WTC11 (cell line): ENCODE results near the gene NELL1. TPM values are rescaled to one million over a fixed set of nuclear protein-coding genes. Genes with fewer than 3 reads are reported as not detected.

Experiments
- ATAC-seq: fragments of 200-7000 bp; cut with Tn5 transposase; 2 replicates; pipeline ENCODE4 v1.10.0; 2021; ENCODE audit warnings: mild to moderate bottlenecking, moderate library complexity
- CTCF ChIA-PET: fragments of 300-600 bp; sonication (Branson Sonifier 250); formaldehyde crosslinking; loops from one replicate; lab custom pipeline; 2021; ENCODE audit warnings: antibody characterized with exemption; lab: Charles Lee
- POLR2A ChIA-PET: fragments of 350-600 bp; sonication (Branson Sonifier 250); formaldehyde crosslinking; loops from one replicate; lab custom pipeline; 2021; ENCODE audit warnings: antibody characterized with exemption; lab: Charles Lee
- DNase-seq: peaks from one replicate; pipeline ENCODE4 v3.0.0; 2021; ENCODE audit warnings: low spot score
- H3K27ac Mint-ChIP-seq: 2 replicates; pipeline ENCODE4 v1.8.0; 2021; ENCODE audit warnings: mixed read lengths
- H3K27me3 Mint-ChIP-seq: 2 replicates; pipeline ENCODE4 v1.8.0; 2021; ENCODE audit warnings: low read depth, mild to moderate bottlenecking, moderate library complexity, mixed read lengths
- H3K36me3 Mint-ChIP-seq: 2 replicates; pipeline ENCODE4 v1.8.0; 2021; ENCODE audit warnings: mixed read lengths
- H3K4me1 Mint-ChIP-seq: 2 replicates; pipeline ENCODE4 v1.8.0; 2022; ENCODE audit warnings: mixed read lengths
- H3K4me3 Mint-ChIP-seq: 2 replicates; pipeline ENCODE4 v1.8.0; 2021; ENCODE audit warnings: mild to moderate bottlenecking, moderate library complexity, mixed read lengths
- H3K9me3 Mint-ChIP-seq: 2 replicates; pipeline ENCODE4 v1.8.0; 2021; ENCODE audit warnings: mixed read lengths
- AFF4 ChIP-seq: sonication (generic); formaldehyde crosslinking; IDR thresholded peaks from 2 replicates; pipeline ENCODE4 v1.8.1; 2023; ENCODE audit warnings: mild to moderate bottlenecking, missing genetic modification reagents, borderline replicate concordance
- CBFB ChIP-seq: sonication (generic); formaldehyde crosslinking; IDR thresholded peaks from 2 replicates; pipeline ENCODE4 v1.8.1; 2022; ENCODE audit warnings: mild to moderate bottlenecking, low read depth, missing genetic modification reagents
- CREM ChIP-seq: sonication (generic); formaldehyde crosslinking; IDR thresholded peaks from 2 replicates; pipeline ENCODE4 v1.8.1; 2022; ENCODE audit warnings: mild to moderate bottlenecking, missing genetic modification reagents, moderate library complexity
- ELF4 ChIP-seq: sonication (generic); formaldehyde crosslinking; IDR thresholded peaks from 2 replicates; pipeline ENCODE4 v1.8.1; 2022; ENCODE audit warnings: low read depth, mild to moderate bottlenecking, moderate library complexity, missing genetic modification reagents
- ERG ChIP-seq: fragments of 250-450 bp; sonication (Bioruptor Pico); IDR thresholded peaks from 2 replicates; pipeline ENCODE4 v1.8.0; 2021; ENCODE audit warnings: mild to moderate bottlenecking
- GABPB1 ChIP-seq: sonication (generic); formaldehyde crosslinking; IDR thresholded peaks from 2 replicates; pipeline ENCODE4 v1.8.1; 2023; ENCODE audit warnings: mild to moderate bottlenecking, missing genetic modification reagents
- JUN ChIP-seq: sonication (generic); formaldehyde crosslinking; IDR thresholded peaks from 2 replicates; pipeline ENCODE4 v1.8.0; 2023; ENCODE audit warnings: mild to moderate bottlenecking, missing genetic modification reagents
- KAT7 ChIP-seq: sonication (generic); formaldehyde crosslinking; IDR thresholded peaks from 2 replicates; pipeline ENCODE4 v1.8.1; 2023; ENCODE audit warnings: missing genetic modification reagents, mild to moderate bottlenecking, borderline replicate concordance
- PRDM15 ChIP-seq: sonication (generic); formaldehyde crosslinking; IDR thresholded peaks from 2 replicates; pipeline ENCODE4 v1.8.0; 2022; ENCODE audit warnings: missing genetic modification reagents
- RORB ChIP-seq: fragments of 250-450 bp; sonication (Bioruptor Pico); IDR thresholded peaks from 2 replicates; pipeline ENCODE4 v1.9.0; 2021; ENCODE audit warnings: mild to moderate bottlenecking
- SP1 ChIP-seq: sonication (generic); formaldehyde crosslinking; conservative IDR thresholded peaks from 2 replicates; pipeline ENCODE4 v1.8.1; 2022; ENCODE audit warnings: missing genetic modification reagents
- TP53 ChIP-seq: sonication (generic); formaldehyde crosslinking; IDR thresholded peaks from 2 replicates; pipeline ENCODE4 v1.8.1; 2023; ENCODE audit warnings: mild to moderate bottlenecking, missing genetic modification reagents
- ZNF317 ChIP-seq: sonication (generic); formaldehyde crosslinking; IDR thresholded peaks from 2 replicates; pipeline ENCODE4 v1.8.1; 2023; ENCODE audit warnings: low read depth, mild to moderate bottlenecking, moderate library complexity, missing genetic modification reagents, borderline replicate concordance
- ZNF396 ChIP-seq: fragments of 250-450 bp; sonication (Bioruptor Pico); IDR thresholded peaks from 2 replicates; pipeline ENCODE4 v1.8.0; 2021; ENCODE audit warnings: mild to moderate bottlenecking, moderate library complexity, borderline replicate concordance
- ZNF423 ChIP-seq: fragments of 250-450 bp; sonication (Bioruptor Pico); IDR thresholded peaks from 2 replicates; pipeline ENCODE4 v2.1.2; 2022; ENCODE audit warnings: mild to moderate bottlenecking, moderate library complexity
- ZNF671 ChIP-seq: fragments of 250-450 bp; sonication (Bioruptor Pico); IDR thresholded peaks from 2 replicates; pipeline ENCODE4 v1.8.0; 2021; ENCODE audit warnings: mild to moderate bottlenecking
- total RNA-seq: library from RNA; stranded (reverse); gene quantifications from 3 replicates; pipeline ENCODE4 v1.2.3, GENCODE V29; 2021
- TF ChIP-seq, protein P1 (sequence below): sonication (generic); formaldehyde crosslinking; IDR thresholded peaks from 2 replicates; pipeline ENCODE4 v1.8.1; 2023; ENCODE audit warnings: mild to moderate bottlenecking, missing genetic modification reagents, moderate library complexity
- TF ChIP-seq, protein P2 (sequence below): sonication (generic); formaldehyde crosslinking; IDR thresholded peaks from 2 replicates; pipeline ENCODE4 v1.8.0; 2022; ENCODE audit warnings: mild to moderate bottlenecking, missing genetic modification reagents
- TF ChIP-seq, protein P3 (sequence below): sonication (generic); formaldehyde crosslinking; IDR thresholded peaks from 2 replicates; pipeline ENCODE4 v1.8.0; 2022; ENCODE audit warnings: mild to moderate bottlenecking, missing genetic modification reagents

NELL1 gene
- total RNA-seq, 1 experiment from 2014 or later, result 1.8 TPM

GRCh38 chr11:21554284-21554683, 884.9 kb downstream of the NELL1 start:
- H3K4me3 Mint-ChIP-seq, result no peak overlapping the region
- DNase-seq, result no peak
- ChIA-PET POLR2A (no interaction called here), CTCF (no interaction called here)
- ATAC-seq, result no peak
- no peaks in the 10 kb centered on the region for H3K9me3 Mint-ChIP-seq
- H3K36me3 Mint-ChIP-seq, result no peaks in the 10 kb centered on the region
- H3K27me3 Mint-ChIP-seq, result no peaks in the 10 kb centered on the region
- H3K4me1 Mint-ChIP-seq, result peaks cover 18% of the 10 kb centered on the region
- H3K27ac Mint-ChIP-seq, result no peak overlapping the region
- TF ChIP-seq TP53 (CRISPR knock-in tag), result no peak
- TF ChIP-seq SP1 (CRISPR knock-in tag), result no peak
- TF ChIP-seq CREM (CRISPR knock-in tag), result no peak
- no peak for TF ChIP-seq ZNF671
- TF ChIP-seq JUN (CRISPR knock-in tag), result no peak
- TF ChIP-seq, protein P1, sequence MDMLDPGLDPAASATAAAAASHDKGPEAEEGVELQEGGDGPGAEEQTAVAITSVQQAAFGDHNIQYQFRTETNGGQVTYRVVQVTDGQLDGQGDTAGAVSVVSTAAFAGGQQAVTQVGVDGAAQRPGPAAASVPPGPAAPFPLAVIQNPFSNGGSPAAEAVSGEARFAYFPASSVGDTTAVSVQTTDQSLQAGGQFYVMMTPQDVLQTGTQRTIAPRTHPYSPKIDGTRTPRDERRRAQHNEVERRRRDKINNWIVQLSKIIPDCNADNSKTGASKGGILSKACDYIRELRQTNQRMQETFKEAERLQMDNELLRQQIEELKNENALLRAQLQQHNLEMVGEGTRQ (CRISPR knock-in tag), result no peak
- TF ChIP-seq ERG (CRISPR knock-in tag), result no peak
- TF ChIP-seq ELF4, result no peak
- TF ChIP-seq AFF4 (CRISPR knock-in tag), result no peak
- no peak for TF ChIP-seq GABPB1 (CRISPR knock-in tag)
- TF ChIP-seq KAT7 (CRISPR knock-in tag), result no peak
- TF ChIP-seq, protein P2, sequence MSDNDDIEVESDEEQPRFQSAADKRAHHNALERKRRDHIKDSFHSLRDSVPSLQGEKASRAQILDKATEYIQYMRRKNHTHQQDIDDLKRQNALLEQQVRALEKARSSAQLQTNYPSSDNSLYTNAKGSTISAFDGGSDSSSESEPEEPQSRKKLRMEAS (CRISPR knock-in tag), result no peak
- TF ChIP-seq ZNF396, result no peak
- no peak for TF ChIP-seq CBFB (CRISPR knock-in tag)
- TF ChIP-seq, protein P3, sequence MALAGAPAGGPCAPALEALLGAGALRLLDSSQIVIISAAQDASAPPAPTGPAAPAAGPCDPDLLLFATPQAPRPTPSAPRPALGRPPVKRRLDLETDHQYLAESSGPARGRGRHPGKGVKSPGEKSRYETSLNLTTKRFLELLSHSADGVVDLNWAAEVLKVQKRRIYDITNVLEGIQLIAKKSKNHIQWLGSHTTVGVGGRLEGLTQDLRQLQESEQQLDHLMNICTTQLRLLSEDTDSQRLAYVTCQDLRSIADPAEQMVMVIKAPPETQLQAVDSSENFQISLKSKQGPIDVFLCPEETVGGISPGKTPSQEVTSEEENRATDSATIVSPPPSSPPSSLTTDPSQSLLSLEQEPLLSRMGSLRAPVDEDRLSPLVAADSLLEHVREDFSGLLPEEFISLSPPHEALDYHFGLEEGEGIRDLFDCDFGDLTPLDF (CRISPR knock-in tag), result no peak
- no peak for TF ChIP-seq PRDM15
- TF ChIP-seq ZNF317 (CRISPR knock-in tag), result no peak
- no peak for TF ChIP-seq RORB (CRISPR knock-in tag)
- TF ChIP-seq ZNF423 (CRISPR knock-in tag), result no peak
